GM08714 (cell line): ENCODE measurements around the gene PATJ.
"Not testable (repeated sequence)": the region's sequence is repeated elsewhere in the genome, so short reads cannot be mapped to it uniquely, and the experiment has no call there.

Experiments used
- H3K4me3 ChIP-seq: fragments of 200-500 bp; sonication (Bioruptor generic); 2 replicates; pipeline ENCODE4 v1.5.1; 2014; ENCODE audit warnings: mild to moderate bottlenecking, low read length, inconsistent platforms
- ZNF274 ChIP-seq: IDR thresholded peaks from 2 replicates; pipeline ENCODE4 v1.6.1; 2012; ENCODE audit warnings: mild to moderate bottlenecking, low read depth, low read length

PATJ gene

DNA sequence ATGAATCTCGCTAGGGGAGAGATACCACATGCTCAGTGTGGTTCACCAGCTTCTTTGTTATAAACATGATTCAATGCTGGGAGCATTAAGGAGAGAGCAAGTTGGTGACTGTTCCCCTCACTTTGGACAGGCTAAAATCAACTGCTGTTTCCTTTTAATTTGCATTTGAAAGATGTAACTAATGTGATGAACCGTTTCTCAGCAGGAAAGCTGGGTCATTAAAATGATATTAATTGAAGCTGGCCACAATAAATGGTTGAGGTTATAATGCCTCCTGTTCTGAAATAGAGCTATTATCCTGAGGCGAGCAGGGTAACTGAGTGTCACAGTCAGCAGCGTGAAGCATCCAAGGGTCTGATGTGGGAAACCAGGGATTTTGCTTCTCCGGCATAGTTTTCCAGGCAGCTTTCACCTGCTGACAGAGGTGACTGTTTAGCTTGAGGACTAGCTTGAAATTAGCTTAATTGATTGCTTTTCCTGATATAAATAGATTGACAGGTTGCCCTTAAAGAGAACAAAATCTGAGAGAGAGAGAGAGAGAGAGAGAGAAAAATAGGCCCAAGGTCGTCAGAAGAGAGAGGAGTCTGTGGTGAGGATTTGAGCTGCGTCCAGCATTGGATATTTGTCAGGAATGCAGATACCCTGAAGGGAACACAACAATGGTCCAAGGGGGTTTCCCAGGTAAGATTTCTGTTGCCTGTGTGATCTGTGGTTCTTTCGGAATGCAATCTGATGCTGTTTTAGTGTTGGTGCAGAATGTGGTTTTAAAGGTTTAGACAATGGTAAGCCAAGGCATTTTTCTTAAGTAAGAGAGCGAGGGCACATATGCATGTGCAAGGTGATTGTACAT lies 209.7 kb downstream of the PATJ start:
- TF ChIP-seq ZNF274, result no peak
- H3K4me3 ChIP-seq, result no peak overlapping the region

DNA sequence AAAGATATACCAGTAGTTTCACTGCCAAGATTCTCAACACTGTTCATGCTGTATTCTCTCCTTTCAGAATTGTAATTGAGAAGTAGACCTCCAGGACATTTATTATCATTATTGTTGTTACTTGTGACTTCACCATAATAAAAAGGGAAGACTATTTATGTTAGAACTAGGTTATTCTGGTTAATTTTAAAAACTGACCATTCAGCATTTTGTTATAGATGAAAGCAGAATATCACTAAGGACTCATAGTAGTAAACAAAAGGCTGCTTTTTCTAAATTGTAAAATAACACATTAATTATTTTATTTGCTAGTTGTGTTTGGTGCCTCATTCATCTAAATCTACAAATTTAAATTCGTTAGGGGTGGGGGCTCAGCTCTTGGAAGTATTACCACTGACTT lies 210.4 kb downstream of the PATJ start:
- TF ChIP-seq ZNF274, result no peak
- H3K4me3 ChIP-seq, result no peak overlapping the region

DNA sequence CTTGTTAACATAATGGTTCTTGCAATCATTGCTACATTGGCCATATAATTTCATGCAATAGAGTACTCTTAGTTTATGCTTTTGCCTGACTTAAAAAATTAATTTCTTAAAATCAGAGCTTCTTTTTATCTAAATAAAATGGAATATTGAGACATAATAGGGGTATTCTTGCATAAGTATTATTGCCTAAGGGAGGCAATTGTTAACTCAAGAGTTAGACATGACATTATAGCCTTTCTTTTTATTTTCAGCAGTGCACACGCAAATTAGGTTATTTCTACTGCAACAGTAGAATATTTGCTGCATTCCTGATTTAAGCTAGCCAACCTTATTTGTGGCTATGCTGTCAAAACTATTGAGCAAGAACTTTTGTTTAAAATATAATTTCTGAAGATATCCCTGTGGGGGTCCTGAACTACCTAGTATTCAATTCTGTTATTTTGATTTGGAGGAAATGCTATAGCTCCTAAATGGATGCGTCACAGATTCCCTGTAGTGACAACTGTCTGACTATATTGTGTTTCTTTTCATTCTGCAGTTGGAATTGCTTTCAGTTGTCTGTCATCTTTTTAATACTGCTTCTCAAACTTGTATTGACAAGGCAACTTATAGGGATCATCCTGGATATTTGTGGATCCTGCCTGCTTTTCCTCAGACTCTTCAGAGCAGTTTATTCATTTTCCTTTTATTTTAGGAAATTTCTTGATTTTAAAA lies 211.0 kb downstream of the PATJ start:
- TF ChIP-seq ZNF274, result no peak
- no peak overlapping the region for H3K4me3 ChIP-seq

DNA sequence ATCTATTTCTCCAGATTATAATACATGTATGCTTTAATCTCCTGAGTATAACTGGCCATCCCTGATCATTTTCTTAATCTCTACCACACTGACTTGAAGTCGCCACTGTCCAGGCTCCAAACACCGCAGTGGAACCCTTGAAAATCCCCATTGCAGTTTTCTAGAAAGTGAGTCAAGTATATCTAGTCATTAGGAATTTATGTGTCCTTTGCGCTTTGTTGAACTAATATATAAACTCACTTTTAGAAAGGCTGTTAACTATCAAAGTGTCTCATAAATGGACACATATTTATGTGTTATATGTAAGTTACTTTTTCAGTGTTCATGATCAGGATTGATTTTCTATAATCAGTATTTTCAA lies 211.5 kb downstream of the PATJ start:
- TF ChIP-seq ZNF274, result no peak
- H3K4me3 ChIP-seq, result no peak overlapping the region

DNA sequence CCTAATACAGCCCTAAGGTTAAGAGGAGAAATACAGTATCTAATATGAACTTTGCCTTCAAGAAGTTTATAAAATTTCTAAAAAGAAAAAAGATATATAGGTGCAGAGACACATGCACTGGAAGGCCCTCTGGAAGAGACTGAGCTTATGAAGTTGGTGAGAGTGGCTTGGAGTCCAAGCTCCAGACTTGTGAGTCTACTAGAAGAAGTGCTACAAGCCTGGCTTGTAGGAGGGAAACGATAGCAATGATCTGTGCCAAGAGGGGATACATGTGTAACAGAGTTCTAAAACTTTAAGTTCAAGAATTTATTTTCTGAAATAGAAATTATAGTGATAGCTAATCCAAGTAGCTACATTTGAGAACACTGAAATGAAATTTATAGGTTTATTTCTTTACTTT lies 213.0 kb downstream of the PATJ start:
- no peak for TF ChIP-seq ZNF274
- no peak overlapping the region for H3K4me3 ChIP-seq

DNA sequence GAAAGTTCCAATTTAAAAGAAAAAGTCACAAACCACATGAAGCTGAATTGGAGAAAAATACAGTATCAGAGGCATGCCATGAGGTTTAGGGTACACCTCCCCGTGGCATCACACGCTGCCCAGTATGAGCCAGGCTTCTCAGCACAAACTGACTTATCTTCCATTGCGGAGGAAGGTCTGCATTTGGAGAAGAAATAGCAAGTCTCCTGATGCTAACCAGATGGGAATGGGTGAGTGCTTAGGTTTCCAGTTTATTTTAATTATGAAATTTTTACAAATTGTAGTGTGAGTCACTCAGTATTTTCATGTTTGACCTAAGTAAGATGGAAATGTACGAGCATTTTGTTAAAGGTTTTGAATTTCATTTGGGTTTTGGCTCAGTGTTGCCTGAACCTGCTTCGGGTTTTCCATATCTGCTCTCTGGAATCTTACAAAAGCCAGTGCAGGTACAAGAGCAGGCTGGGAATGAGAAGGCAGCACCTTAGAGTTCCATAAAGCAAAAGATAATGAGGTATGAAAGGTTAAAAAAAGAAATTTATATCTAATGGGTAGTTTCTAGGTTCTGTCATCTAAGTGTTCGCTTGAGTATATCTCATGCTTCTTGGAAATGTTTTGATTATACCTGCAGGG lies 213.9 kb downstream of the PATJ start:
- H3K4me3 ChIP-seq, result no peak overlapping the region
- no peak for TF ChIP-seq ZNF274

DNA sequence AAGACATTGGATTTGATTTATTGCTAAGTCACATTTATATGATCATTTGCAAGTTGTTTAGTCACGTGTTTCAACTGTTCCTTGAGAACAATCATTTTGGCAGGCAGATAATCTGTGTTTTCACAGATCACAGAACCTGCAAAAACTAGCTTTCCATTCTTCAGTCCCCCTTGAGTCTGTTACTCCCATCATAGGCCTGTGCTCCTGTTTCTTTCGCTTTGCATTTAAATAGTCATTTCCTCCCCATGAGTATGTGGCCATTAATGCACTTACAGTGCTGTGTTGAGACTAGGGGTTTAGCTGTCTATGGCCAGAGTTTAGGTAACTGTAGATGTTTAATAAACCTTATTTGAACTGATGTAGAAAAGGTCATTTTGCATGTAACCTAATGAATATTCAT lies 214.5 kb downstream of the PATJ start:
- no peak for TF ChIP-seq ZNF274
- H3K4me3 ChIP-seq, result no peak overlapping the region

DNA sequence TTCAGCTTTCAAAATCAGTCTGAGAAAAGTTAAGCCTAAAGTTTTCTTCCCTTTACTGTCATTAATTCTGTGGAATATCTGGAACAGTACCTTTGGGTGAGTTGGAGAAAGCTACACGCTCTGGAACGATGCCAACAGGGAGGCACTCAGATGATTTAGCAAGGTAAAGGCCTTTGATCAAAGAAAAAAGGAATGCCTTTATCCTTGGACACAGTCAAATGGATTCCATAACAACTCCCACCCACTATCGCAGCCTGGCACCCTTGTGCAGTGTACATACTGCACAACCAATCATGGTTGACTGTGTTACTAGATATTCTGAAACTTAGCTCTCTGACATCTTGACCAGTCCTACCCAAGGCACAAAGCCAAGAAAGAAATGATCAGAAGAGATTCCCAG lies 218.7 kb downstream of the PATJ start:
- TF ChIP-seq ZNF274, result no peak
- no peak overlapping the region for H3K4me3 ChIP-seq

DNA sequence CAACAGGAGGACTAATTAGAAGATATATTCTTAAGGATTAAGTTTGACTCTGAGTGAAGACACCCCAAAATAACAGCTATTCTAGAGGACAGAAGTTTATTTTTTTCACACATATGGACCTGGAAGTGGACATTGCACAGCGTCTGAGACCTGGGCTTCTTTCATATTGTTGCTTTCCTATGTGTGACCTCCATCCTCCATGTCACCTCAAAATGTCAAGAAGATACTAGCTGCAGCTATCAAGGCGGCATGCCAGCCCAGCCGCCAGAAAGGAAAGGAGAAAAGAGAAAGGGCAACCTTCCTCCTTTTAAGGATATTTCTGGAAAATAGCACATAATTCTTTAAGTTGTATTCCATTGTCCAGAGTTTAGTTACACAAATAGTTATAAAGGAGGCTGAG lies 220.4 kb downstream of the PATJ start:
- no peak overlapping the region for H3K4me3 ChIP-seq
- no peak for TF ChIP-seq ZNF274

DNA sequence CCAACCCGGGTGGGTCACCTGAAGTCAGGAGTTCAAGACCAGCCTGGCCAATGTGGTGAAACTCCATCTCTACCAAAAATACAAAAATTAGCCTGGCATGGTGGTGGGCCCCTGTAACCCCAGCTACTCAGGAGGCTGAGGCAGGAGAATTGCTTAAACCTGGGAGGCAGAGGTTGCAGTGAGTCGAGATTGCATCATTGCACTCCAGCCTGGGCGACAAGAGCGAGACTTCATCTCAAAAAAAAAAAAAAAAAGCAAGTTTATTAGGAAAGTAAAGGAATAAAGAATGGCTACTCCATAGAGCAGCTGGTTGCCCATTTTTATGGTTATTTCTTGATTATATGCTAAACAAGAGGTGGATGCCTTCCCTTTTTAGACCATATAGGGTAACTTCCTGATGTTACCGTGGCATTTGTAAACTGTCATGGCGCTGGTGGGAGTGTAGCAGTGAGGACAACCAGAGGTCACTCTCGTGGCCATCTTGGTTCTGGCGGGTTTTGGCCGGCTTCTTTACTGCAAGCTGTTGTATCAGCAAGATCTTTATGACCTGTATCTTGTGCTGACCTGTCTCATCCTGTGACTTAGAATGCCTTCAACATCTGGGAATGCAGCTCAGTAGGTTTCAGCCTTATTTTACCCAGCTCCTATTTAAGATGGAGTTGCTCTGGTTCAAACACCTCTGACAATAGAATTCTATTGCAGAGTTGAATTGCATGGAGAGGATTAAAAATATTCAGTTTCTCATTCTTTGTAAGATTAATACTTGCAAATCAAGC lies 224.4 kb downstream of the PATJ start:
- H3K4me3 ChIP-seq, result not testable (repeated sequence)

DNA sequence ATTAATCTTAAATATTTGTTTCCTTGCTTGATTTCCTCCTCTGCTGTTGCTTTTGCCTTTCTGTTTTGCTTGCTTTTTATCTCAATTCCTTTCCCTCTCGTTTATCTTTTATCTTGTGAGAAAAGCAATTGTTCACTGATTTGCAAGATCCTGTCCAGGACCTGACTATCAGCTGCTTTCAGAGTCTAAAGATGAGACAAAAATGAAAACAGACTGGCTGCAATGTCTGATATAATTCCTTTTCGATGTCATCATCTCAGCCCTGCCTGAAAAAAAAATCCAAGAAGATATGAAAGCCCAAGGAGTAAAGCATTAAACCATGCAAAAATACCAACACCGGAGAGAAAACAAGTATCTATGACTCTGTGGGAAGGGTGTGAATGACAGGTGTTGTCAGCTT lies 225.5 kb downstream of the PATJ start:
- TF ChIP-seq ZNF274, result no peak
- H3K4me3 ChIP-seq, result no peak overlapping the region

DNA sequence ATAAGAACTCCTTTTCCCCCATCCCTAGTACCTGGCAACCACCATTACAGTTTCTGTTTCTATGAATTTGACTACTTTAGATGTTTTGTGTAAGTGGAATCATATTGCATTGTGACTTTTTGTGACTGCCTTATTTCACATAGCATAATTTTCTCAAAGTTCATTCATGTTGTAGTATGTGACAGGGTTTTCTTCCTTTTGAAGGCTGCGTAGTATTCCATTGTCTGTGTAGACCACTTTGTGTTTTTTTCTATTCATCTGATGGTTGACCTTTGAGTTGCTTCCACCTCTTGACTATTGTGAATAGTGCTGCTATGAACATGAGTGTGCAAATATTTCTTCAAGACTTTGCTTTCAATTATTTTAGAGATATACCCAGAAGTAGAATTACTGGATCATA lies 226.6 kb downstream of the PATJ start:
- TF ChIP-seq ZNF274, result no peak

DNA sequence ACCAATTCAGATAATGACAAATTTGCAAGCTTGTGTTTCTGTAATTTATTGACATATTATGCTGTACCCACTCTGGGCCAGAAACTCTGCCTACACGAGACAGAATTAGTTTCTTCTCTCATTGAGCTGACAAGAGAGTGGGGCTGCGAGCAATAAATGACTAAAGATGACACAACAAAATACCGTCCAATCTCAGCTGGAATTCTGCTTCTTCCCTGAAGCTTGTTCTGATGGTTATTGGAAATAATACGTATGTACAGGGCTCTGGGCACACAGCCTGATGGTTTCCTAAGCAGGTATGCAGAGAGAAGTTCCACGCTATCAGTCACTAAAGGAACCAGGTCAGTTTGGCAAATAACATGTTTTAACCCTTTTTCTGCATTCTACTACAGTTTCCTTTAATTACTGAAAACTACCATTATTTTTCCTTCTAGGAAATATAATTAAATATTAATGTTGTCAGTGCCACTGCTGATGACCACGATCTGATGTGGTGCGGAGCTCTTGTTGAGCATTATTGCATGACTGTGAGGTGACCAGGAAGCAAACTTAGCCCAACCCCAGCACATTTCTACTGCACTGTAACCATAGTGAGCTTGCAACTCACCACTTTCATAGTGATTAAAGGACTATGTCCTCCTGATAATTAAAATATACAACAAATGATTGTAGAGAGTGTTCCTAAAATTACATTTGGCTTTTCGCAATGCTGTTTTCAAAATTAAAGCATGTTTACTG lies 231.0 kb downstream of the PATJ start:
- no peak overlapping the region for H3K4me3 ChIP-seq
- TF ChIP-seq ZNF274, result no peak

More for the DNA sequence above, 226.6 kb downstream of the PATJ start:
- H3K4me3 ChIP-seq, result no peak overlapping the region

DNA sequence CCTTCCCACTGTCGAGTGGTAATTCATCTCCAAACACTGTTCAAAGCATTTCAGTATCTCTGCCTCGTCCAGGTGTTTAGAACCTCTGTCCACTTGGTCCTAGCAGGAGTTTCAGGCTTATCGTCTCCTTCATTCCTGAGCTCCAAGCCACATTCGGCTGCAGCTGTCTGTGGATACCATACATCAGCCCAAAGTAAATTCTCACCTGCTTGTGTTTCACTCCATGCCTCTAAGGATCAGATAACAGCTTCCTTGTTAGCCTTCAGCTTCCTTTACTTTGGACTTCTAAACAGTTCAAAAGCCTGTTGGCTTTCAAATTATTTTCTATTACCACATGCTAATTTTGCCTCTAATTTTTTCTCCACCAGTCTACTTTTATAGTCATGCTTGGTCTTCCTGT lies 233.4 kb downstream of the PATJ start:
- TF ChIP-seq ZNF274, result no peak
- H3K4me3 ChIP-seq, result no peak overlapping the region
